Posterior vena cava (tissue), 2 donors: Measurements from ENCODE around the gene CA5B. TPM values are rescaled to one million over a fixed set of nuclear protein-coding genes. Genes with fewer than 3 reads are reported as not detected.
"Not testable (repeated sequence)": the region's sequence is repeated elsewhere in the genome, so short reads cannot be mapped to it uniquely, and the experiment has no call there.

Source experiments
- DNase-seq: peaks from one replicate; pipeline ENCODE4 v3.0.0-alpha.2; 2020; ENCODE audit warnings: low spot score
- intact Hi-C, 2 donors: fragments of 100-400 bp; cut with DNase I; formaldehyde crosslinking; loops; one replicate each; pipeline versions ENCODE4 v1.14.1 to v1.14.2; 2022 to 2023
- total RNA-seq, 2 donors: library from RNA; stranded (reverse); fragmentation: NEBNext Ultra II Directional; extraction: Animal tissue kit (Norgen Biotek cat#: 25700); gene quantifications; one replicate each; pipeline ENCODE4 v1.2.1, GENCODE V29; 2021
- donor health status: DM: yes; HTN: yes; CAD: no.
- donor health status: DM: yes; HTN: yes; CAD: no.

The CA5B gene
- total RNA-seq, 2 donors from 2014 or later: 16.9 to 23.1 TPM

DNA sequence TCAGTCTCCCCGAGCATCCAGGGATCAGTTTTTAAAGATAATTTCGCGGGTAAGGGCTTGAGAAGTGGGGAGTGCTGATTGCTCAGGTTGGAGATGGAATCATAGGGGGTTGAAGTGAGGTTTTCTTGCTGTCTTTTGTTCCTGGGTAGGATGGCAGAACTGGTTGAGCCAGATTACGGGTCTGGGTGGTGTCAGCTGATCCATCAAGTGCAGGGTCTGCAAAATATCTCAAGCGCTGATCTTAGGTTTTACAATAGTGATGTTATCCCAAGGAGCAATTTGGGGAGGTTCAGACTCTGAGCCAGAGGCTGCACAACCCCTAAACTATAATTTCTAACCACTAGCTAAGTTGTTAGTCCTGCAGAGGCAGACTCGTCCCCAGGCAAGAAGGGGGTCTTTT, 8.6 kb downstream of the CA5B start:
- intact Hi-C loops, DNase-seq: not testable (repeated sequence)

DNA sequence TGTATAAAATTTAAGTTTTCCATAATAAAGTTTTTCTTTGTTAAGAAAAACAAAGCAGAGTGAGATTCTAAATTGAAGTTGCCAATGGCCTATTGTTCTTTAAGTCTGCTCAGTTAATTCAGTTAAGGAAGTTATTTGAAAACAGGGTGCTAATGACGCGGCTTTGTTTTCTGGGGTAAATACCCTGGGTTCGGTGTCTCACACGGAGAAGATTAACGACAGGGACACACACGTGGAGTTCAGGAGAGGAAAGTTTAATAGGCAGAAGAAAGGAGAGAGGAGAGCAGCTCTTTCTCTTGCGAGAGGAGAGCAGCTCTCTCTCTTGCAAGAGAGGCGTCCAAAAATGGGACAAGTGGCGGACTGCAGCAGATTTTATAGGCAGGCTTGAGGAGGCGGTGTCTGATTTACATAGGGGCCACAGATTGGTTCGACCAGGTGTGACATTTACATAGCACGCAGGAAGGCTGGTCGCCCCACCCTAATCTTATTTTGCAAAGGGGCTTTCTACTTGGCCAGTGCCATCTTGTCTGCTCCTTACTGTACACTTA, 9.6 kb downstream of the CA5B start:
- no peak for DNase-seq
- intact Hi-C loops: no loop called here

DNA sequence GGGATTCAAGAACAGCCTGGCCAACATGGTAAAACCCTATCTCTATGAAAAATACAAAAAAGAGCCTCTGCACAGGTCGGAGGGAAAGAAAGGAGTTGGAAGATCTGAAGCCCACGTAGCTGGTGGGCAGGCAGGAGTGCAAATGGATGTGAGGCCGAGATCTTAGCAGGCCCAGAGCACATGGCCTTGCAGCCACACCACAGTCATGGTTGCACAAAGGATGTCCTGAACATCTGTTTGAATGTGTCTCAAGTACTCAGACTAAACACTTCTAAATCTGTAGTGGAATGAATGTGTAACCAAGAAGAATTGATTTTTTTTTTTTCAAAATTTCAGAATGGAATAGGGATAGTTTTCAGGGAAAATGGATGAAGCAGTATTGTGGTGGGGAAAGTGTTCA, 10.8 kb downstream of the CA5B start:
- no peak for DNase-seq

DNA sequence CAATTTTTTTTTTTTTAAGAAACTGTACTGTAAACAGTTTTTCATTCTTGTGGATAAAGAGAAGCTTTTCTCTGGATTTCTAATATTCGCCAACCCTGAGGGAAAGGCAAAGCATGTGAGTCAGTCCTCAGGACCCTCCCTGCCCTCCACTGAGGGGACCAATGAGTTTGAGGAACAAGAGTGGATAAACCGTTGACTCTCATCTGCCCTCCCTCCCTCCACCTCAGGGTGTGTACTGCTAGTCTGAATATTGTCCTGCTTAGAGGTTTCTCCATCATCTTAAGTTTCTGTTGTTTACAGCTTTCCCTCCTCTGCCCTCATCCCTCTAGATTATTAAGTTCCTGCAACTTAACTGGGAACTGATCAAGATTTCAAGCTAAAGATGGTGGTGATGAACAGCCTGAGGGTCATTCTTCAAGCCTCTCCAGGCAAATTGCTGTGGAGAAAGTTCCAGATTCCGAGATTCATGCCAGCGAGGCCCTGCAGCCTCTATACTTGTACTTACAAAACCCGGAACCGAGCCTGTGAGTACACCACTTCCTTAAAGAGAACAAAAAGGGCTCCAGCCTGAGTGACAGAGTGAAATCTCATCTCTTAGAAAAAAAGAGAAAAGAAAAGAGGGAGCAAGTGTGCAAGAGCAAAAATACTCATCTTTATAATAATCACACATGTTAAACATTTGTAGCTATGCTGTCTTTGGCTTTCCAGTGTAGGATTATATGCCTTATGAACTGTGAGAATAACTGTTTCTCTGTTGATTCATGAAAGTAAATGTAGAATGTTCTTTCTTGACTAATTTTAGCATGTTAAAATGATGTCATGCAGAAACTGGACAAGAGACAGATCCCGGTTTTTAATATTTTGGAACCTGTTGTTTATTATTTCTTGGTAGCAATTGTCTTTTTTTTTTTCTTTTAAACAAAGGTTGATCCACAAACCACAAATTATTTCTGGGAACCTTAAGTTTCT, 11.9 kb downstream of the CA5B start:
- no peak for DNase-seq
- intact Hi-C loops: no loop called here

More for the DNA sequence above, 10.8 kb downstream of the CA5B start:
- intact Hi-C loops: no loop called here

DNA sequence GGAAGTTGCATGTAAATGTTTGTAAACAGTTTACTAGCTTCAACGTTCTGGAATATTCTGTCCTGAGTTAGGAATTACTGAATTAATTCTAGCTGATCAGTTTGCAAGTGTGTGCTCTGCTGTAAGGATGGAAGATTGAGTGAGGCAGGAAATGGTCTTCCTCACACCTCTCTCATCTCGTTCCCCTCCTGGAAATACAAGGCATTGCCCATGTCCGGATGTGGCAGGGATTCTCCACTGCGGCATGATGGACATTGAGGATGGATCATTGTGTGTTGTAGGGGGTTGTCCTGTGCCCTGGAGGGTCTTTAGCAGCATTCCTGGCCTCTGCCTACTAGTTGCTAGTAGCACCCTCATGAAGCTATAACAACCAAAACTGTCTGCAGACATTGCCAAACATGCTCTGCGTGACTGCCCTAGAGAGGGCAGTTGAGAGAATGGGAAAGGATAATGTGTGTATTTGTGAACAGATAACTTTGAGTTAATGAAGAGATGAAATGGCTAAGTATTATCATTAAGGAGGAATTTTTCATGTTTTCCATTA, 12.6 kb downstream of the CA5B start:
- no peak for DNase-seq
- intact Hi-C loops: no loop called here

DNA sequence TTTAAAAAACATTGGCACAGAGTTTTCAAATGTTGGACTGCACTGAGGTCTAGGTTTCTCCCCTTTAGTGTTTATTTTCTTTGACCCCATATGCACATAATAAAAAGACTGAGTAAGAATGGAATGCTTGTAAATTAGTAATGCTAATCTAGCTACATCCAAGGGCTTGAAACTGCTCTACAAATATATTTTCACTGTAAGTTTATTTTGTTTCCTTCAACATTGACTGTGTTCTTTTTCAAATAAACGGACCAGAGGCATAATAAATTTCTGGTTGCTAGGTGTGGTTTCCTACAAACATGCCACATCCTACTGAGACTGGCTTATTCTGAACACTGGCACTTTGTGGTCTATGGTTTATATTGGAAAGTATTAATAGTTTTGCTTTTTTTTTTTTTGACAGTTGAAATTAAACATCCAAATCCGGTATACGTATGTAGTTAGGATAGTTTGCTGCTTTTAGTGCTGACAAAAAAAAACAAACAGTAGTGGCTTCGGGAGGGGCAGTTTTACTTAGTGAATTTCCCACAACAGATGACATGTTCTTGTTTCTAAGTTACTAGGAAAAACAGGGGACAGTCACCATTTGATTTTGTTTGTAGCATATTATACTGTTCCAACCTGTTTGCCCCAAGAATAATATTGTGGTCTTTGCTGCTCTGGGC, 13.2 kb downstream of the CA5B start:
- intact Hi-C loops: no loop called here
- DNase-seq: no peak

DNA sequence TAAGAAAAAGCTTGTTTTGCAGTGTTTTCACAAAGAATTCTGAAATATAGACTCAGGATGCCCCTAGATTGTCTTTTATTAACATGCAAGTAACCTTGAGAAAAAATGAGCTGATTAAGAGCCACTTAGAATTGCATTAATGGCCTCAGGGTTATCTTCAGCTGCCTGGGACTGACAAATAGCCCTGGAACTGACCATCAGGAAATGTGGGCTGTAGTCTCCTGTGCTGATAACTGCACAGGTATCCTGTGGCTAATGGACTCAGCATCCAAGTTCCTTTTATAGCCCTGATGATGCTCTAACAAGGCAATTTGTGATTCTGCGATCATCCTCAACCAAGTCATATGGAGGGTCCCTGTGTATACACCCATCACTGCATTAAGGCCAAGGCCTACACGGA, 17.0 kb downstream of the CA5B start:
- no peak for DNase-seq
- intact Hi-C loops: no loop called here

DNA sequence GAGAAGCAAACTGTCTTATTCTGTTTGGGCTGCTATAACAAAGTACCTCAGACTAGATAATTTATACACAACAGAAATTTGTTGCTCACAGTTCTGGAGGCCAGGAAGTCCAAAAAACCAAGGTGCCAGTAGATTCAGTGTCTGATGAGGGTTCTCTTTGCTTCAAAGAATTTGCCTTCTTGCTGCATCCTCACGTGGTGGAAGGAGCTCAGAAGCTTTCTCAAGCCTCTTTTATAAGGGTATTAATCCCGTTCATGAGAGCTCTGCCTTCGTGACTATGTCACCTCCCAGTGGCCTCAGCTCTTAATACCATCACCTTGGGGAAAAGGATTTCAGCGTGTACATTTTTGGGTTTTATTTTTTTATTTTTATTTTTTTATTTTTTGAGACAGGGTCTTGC, 20.1 kb downstream of the CA5B start:
- DNase-seq: no peak
- intact Hi-C loops: no loop called here

DNA sequence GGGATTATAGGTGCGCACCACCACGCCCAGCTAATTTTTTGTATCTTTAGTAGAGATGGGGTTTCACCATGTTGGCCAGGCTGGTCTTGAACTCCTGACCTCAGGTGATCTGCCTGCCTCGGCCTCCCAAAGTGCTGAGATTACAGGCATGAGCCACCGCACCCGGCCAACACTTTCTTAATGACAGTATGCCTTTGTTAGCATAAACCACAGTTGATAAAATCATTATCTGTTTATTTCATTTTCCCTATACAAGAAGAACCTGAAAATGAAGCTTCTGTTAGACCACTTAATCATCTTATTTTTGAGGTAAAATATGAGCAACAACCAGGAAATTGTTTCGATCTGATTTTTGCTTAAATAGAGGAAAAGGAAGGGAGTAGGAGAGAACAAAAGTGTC, 21.8 kb downstream of the CA5B start:
- DNase-seq, intact Hi-C loops: not testable (repeated sequence)

DNA sequence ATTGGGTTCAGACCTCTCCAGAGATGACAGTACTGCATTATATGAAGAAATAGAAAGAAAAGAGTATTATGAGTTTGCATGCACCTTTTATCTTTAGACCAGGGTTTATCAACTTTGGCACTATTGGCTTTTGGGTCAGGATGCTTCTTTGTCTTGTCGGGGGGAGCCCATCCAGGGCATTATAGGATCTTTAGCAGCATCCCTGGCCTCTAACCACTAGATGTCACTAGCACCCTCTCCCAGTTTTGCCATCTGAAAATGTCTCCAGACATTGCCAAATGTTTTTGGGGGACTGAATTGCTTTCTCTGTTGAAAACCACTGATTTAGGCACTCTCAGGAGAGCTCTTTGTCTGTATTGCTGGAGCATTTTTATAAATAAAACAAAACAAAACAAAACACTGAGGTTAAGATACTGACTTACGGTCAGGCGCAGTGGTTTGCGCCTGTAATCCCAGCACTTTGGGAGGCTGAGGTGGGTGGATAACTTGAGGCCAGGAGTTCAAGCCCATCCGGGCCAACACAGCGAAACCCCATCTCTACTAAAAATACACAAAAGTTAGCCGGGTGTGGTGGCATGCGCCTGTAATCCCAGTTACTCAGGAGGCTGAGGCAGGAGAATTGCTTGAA, 23.6 kb downstream of the CA5B start:
- intact Hi-C loops: no loop called here
- no peak for DNase-seq

DNA sequence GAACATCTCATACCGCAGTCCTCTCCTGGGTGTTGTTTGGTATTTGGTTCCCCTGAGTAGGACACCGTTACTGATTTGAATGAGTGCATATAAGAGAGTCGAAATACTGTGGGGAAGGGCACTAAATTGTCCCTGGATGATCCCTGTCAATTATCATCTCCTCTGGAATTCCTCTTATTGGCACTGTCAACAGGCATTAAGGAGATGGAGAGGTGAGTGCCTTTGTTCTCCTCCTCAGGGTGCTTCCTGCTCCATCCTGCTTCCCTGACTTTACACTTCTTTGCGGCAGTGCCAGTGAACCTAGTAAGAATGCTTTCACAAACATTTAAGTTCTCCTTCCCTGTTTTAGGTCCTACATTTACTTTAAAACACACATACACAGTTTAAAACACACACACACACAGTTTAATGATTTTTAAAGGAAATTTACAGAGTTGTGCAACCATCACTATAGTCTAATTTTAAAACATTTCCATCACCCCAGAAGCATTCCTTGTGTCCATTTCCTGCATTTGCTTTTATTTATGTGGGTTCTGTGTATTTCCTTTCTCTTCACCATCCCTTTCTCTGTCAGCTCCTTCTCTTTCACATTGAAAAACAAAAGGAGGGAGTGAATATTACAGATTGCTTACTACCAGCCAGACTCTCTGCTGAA, 31.4 kb downstream of the CA5B start:
- DNase-seq: no peak
- intact Hi-C loops: no loop called here

DNA sequence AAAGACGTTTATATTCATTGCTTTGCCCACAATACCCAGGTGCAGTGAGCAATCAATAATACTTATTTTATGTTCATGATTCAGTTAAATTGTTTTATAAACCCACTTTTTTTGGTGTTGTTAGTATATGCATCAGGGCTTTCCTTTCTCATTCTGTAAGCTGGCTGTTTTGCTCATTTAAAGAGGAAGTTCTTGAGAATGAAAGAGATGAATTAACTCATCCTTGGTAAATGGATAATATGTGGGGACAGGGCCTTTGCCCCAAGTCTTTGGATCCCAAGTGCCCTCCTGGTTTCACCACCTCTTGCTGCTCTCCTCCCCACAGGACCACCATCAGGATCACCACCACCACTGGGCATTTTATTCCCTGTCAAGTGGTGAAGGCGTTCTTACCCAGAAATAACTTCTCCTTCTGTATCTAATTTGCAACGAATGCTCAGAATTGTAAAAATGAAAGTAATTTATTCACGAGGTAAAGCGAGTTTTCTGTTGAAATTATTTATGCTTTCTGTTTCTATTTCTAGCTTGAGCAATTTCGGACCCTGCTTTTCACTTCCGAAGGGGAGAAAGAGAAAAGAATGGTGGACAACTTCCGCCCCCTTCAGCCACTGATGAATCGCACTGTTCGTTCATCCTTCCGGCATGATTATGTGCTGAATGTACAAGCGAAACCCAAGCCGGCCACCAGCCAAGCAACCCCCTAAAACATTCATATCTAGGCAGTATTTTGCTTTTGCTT, 44.1 kb downstream of the CA5B start:
- intact Hi-C loops: no loop called here
- DNase-seq: no peak

DNA sequence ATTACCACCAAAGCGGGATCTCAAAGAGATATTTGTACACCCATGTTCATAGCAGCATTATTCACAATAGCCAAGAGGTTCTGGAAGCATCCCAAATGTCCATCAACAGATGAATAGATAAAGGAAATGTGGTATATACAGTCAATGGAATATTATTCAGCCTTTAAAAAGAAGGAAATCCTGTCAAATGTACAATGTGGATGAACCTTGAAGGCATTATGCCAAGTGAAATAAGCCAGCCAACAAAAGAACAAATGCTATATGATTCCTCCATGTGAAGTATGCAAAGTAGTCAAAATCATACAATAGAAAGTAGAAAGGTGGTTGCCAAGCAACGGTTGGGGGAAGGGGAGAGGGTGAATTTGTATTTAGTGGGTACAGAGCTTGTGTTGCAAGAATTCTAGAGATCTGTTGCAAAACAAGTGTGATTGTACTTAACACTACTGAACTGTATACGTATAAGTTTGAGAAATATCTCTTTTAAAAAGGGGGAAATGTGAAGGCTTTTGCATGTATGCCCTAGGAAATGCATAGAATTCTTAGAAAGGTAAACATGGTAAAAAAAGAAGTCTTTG, 47.2 kb downstream of the CA5B start:
- no peak for DNase-seq
- intact Hi-C loops: no loop called here

DNA sequence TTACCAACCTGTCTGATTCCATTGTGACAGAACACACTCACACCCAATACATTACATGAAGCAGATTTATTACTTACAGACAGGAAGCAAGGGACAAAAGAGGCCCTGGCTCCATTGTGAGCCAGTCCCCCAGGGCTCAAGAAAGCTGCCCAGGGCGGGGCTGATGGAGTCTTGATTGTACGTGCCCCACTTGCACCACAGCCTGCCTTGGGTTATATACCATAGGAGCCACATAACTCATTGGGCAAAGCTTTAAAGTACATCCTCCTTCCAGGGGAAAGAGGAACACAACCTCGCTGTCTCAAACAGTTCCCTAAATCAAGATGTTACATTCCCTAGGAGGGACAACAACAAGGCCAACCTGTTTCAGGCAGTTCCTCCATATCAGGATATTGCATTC, 48.8 kb downstream of the CA5B start:
- intact Hi-C loops: no loop called here
- no peak for DNase-seq

DNA sequence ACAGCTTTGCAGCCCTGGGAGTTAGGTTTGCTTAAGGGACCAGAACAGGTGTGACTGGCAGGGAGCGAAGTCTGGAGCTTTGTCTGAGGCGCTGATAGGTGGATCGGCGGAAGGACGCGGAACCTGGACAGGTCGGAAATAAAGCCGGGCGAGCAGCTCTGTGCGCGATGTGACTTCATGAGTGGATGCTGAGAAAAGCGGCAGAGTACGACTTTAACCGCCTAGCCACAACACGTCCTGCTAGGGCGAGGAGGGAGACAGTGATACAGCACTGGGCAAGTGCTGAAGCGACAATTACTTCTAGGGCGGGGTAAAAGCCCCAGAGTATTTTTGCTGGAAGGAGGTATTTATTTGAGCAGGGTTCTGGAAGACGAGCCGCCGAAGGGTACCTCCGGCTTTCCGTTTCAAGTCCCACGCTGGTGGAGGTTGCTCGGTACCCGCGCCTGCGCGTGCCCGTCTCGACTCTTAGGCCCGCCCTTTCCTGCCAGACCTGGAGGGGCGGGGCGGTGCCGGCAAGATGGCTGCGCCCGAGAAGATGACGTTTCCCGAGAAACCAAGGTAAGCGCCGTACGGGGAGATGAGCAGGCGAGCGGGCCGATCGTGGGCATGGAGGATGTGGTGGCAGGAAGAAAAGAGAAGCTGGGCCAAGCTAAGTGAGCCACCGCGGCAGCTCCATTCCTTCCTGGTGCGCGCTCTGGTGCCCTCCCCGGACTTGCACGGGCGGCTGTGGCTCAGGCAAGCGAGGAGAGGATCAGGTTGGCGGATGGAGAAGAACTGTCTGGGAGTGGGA, 52.1 kb downstream of the CA5B start, which contains the start of gene ZRSR2:
Gene ZRSR2 (plus strand): TSS at position 506 of the 790 bp plus-strand sequence. CDS start 12 bp downstream, at position 518.
- peak; percentile 95 for DNase-seq
- intact Hi-C loops: no loop called here

DNA sequence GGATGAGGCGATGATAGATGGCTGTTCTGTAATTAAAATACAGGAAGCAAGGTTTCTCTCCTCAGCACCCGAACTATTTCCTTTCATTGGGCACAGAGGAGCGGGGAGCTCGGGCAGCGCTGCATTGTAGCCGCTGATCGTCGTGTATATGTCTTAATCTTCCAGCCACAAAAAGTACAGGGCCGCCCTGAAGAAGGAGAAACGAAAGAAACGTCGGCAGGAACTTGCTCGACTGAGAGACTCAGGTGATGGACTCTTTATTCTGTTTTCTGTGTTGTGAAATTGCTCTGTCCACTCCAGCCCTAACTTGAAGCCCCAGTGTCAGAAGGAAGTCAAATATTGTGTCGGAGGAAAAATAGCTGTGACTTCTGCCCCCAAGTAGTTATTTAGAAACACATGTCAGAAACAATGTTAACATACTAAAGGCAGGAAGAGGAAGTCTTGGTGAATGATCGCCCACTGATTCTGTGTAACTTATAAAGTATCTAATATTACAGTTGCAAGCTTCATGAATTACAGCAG, 52.8 kb downstream of the CA5B start:
- DNase-seq: no peak
- intact Hi-C loops: no loop called here

DNA sequence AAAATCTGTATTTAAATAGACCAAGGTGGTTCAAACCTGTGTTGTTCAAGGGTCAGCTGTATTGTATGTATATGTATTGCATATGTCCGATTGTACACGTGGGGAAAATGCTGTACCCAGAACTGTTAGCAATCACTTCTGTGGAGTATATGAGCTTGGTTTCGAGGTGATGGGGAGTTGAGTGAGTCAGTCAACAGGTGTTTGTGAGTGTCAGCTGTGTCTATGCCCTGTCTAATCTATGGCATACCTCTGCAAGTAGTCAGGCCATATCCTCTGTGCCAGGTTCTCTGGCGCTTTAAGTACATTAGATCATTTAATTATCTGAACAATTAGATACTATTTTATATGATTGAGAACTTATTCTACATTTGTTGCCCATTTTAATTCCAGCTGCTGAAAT, 59.6 kb downstream of the CA5B start:
- DNase-seq: no peak

More for the DNA sequence above, 59.6 kb downstream of the CA5B start:
- intact Hi-C loops: loop anchor here in 1 of 2 donors (2.0 kb wide), 1 partner anchor 15 kb away; no protein-coding TSS in a partner anchor
